H1 (cell line): ENCODE results near the gene LRRC74A.

ENCODE experiments used
- CTCF ChIP-seq, 3 experiments: IDR thresholded peaks; 1 replicate in 2 of 3; 2 replicates in 1 of 3; pipeline versions ENCODE4 v1.5.1 to v1.6.1; 2011; ENCODE audit warnings: low read length in 3 of 3, mild to moderate bottlenecking in 3 of 3, inconsistent platforms in 2 of 3, low read depth in 1 of 3, moderate library complexity in 1 of 3; ENCODE audit not compliant: insufficient read depth in 1 of 3; ENCODE audit errors: control extremely low read depth in 1 of 3
- EP300 ChIP-seq, 2 experiments: IDR thresholded peaks; 1 replicate in 1 of 2; 2 replicates in 1 of 2; pipeline ENCODE4 v1.6.1; 2011 to 2012; ENCODE audit warnings: low read depth in 2 of 2, low read length in 2 of 2, mild to moderate bottlenecking in 2 of 2, borderline replicate concordance in 1 of 2, inconsistent platforms in 1 of 2, moderate library complexity in 1 of 2
- EZH2 ChIP-seq: fragments of 200-600 bp; sonication (generic); IDR thresholded peaks from 2 replicates; pipeline ENCODE4 v1.7.1; 2012; ENCODE audit warnings: low read depth, mild to moderate bottlenecking, moderate library complexity, low read length, inconsistent platforms; ENCODE audit not compliant: severe bottlenecking
- POLR2A ChIP-seq, 2 experiments: IDR thresholded peaks; 1 replicate in 1 of 2; 2 replicates in 1 of 2; pipeline ENCODE4 v1.6.1; 2011; ENCODE audit warnings: low read depth in 2 of 2, low read length in 2 of 2, mild to moderate bottlenecking in 2 of 2; ENCODE audit errors: control extremely low read depth in 1 of 2
- POLR2AphosphoS5 ChIP-seq: IDR thresholded peaks from 2 replicates; pipeline ENCODE4 v1.6.1; 2011; ENCODE audit warnings: low read depth, low read length
- SP1 ChIP-seq: IDR thresholded peaks from 2 replicates; pipeline ENCODE4 v1.6.1; 2011; ENCODE audit warnings: low read depth, low read length

GRCh38 chr14:76777721-76778120, 48.5 kb upstream of the LRRC74A start:
- TF ChIP-seq SP1 (no peak), POLR2AphosphoS5 (no peak), POLR2A (IDR thresholded peaks at IDR 0.05; ENCODE audit: control extremely low read depth in 1 of 2, low read depth in 2 of 2, low read length in 2 of 2) (no peak), EP300 (IDR thresholded peaks at IDR 0.05; ENCODE audit: borderline replicate concordance in 1 of 2, low read depth in 2 of 2, low read length in 2 of 2) (no peak), EZH2 (no peak), CTCF (IDR thresholded peaks at IDR 0.05; ENCODE audit: control extremely low read depth in 1 of 3, insufficient read depth in 1 of 3, low read depth in 1 of 3, low read length in 3 of 3) (no peak)
